Medulla oblongata (tissue), 1 donor: Measurements from ENCODE around the gene CPNE5.
A peak's percentile ranks its signal among the peaks of the same experiment; 100 is the strongest.
"Not testable (repeated sequence)": the region's sequence is repeated elsewhere in the genome, so short reads cannot be mapped to it uniquely, and the experiment has no call there.

Source experiments
- DNase-seq: peaks from one replicate; pipeline ENCODE4 v3.0.0-alpha.2; 2015; ENCODE audit errors: extremely low spot score

Gene CPNE5

DNA sequence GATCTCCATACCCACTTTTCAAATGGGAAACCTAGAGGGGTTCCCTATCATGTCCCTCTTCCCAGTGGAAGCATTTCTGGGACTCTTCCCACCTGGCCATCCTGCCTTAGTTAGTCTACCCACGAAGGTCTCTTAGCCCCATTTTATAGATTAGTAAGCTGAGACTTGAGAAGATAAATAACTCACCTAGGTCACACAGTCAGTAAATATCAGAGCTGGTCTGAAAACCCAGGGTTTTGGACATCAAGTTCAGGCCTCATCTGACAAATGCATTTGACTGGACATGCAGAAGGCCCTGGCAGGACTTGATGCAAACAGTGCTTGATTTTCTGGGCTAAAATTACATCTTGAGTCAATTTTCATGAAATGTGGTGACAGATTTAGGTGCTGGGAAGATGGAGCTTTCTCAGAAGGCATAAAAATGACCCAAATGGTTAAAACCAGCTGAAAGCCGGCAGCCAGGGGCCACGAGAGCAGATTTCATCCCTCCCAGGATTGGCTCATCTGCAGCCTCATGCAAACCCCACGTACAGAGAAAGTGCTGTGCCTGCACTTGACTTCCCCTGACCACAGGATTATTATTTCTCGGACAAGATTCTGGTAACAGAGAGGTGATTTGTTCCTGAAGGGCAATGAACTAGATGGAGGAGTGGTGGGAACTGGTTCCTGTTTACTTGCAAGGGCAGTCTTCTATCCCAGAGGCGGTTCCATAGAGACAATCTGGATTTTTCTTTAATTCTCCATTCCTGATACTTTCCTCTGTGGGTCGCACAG, 23.1 kb downstream of the CPNE5 start:
- no peak for DNase-seq

DNA sequence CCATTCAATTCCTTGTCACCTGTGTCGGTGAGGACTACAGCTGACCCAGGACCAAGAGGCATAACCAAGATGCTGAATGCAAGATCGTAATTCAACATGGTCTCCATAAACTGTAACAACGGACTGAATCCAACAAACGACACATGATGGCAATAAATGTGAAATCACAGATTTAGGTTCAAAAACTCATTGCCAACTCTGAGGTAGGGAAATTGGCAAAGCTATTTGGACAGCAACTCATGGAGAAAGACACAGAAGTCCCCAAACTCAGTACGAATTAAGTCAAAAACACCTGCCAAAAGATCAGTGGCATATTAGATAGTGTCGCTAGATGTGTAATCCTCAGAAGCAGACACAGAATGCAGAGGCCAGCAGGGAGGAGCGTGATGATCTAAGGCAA, 25.0 kb downstream of the CPNE5 start:
- DNase-seq: no peak

- no peak for DNase-seq
These were observed 25.7 kb downstream of the CPNE5 start for GRCh38 chr6:36813526-36813925.

DNA sequence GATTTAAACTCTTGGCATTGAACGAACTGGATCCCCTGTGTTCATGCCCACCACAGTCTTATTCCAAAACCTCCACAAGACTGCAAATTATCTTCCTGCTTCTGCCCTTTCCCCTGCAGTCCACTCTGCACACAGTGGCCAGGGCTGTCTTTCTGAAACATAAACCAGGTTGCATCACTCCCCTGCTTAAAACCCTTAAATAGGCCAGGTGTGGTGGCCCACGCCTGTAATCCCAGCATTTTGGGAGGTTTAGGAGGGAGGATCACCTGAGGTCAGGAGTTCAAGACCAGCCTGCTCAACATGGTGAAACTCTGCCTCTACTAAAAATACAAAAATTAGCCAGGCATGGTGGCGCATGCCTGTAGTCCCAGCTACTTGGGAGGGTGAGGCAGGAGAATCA, 26.2 kb downstream of the CPNE5 start:
- not testable (repeated sequence) for DNase-seq

GRCh38 chr6:36809941-36810803, 29.1 kb downstream of the CPNE5 start:
- no peak for DNase-seq

DNA sequence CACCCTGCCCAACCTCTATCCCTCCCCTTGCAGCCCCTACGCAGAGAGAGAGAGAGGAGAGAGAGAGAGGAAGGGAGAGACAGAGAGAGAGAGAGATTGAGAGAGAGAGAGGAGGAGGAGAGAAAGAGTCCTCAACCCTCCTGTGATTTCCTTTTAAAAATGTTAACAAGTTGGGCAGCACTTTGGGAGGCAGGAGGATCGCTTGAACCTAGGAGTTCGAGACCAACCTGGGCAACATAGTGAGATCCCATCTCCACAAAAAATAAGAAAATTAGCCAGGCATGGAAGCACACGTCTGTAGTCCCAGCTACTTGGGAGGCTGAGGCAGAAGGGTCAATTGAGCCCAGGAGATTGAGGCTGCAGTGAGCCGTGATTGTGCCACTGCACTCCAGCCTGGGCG, 30.1 kb downstream of the CPNE5 start:
- no peak for DNase-seq

- DNase-seq: no peak
These were observed 30.6 kb downstream of the CPNE5 start for GRCh38 chr6:36808634-36809033.

DNA sequence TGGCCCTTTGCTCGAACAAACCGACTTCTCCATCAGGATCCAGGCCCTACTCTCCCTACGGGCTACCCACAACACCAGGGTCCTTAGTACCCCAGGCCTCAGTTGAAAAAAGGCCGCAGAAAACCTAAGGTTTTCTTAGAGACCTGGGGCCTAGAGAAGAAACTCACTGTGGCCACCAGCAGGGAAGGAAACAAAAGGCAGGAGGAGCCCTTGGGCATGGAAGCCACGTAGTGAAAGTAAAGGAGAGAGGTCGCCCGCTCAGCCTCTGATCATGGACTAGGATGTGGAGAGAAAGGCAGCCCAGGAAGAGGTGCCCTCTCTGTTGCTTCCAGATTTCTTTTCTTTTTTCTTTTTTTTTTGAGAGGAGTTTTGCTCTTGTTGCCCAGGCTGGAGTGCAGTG, 31.5 kb downstream of the CPNE5 start:
- no peak for DNase-seq

DNA sequence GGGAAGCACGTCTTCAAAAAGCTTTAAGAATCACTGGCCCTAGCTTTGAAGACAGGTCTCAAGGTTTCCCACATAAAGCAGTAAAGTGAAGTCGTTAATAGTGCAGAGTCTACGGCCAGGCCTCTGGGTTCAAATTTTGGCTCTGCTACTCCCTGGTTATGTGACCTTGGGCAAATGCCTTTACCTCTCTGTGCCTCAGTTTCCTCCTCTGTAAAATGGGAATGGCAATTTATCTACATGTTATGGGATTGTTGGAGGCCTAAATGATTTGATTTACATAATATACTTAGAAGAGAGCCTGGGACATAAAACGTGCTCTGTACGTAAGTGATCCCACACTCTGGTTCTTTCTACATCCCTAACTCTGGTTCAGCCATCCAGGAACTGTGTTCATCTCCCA, 32.1 kb downstream of the CPNE5 start:
- no peak for DNase-seq

DNA sequence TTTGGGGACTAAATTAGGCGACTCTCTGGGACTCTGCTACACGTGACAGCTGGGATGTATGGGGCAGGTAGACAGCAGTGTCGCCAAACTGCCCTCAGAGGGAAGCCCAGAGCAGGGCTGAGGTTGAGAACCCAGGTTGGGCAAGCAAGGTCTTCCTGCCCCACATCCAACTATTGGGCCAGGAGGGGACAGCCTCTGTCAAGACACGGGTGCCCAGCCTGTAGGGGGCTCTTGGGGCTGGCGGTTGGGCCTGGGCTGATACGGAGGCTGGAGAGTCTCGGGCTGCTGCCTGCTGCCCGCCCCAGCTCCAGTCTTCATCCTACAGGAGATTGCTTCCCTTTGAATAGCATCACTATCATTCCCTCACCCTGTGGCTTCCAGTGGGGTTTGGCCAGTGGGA, 33.3 kb downstream of the CPNE5 start:
- no peak for DNase-seq

DNA sequence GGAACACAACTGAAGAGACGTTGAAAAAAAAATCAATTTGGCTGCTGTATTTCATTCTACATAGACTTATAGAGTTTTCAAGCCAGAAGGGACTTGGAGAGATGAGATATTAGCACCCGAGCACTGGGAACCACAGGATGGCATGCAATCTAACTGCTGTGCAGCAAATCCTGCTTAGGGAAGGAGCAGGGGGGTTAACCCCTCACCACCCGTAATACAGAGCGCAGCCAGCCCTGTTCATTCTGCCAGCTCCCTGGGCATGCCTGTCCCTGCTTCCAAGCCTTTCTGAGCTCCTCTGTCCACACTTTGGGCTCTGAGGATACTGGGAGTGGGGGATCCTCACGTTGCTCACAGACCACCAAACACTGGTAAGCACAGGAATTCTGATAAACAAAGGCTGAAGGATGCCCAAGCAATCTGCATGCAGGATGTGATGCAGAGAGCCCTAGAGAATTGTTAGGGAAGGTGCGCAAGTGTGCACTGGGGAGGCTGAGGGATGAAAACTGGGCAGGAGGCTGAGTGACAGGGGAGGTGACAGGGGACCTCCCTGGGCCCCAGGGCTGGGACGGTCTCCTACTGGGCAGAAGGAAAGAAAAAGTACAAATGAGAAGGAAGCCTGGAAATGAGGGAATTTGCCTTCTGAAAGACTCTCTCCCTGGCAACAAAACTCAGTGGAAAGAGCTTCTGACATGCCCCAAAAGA, 34.0 kb downstream of the CPNE5 start:
- DNase-seq: no peak

DNA sequence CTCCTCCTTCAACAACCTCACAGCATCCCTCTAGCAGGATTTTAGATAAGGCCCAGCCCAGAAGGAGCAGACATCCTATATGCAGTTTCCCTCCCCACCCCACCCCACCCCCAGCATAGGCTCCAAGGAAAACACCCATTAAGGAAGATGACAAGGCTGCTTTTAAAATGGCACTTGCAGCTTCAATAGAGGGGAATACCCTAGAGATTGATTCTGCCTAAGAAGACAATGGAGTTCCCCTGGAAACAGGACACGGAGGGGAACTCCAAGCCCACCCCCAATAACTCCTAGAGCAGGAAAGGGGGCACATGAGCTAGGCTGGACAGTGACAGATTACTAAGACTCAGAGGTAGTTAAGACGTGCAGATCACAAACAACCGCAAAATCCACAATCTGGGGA, 34.7 kb downstream of the CPNE5 start:
- no peak for DNase-seq

- no peak for DNase-seq
These were observed 35.3 kb downstream of the CPNE5 start for GRCh38 chr6:36803908-36804307.

- no peak for DNase-seq
These were observed 35.8 kb downstream of the CPNE5 start for GRCh38 chr6:36803482-36803881.

- DNase-seq: no peak
These were observed 38.8 kb downstream of the CPNE5 start for GRCh38 chr6:36800223-36801076.

- no peak for DNase-seq
These were observed 40.4 kb downstream of the CPNE5 start for GRCh38 chr6:36798852-36799251.

- no peak for DNase-seq
These were observed 41.6 kb downstream of the CPNE5 start for GRCh38 chr6:36797653-36798052.

- DNase-seq: no peak
These were observed 42.2 kb downstream of the CPNE5 start for GRCh38 chr6:36797055-36797454.

DNA sequence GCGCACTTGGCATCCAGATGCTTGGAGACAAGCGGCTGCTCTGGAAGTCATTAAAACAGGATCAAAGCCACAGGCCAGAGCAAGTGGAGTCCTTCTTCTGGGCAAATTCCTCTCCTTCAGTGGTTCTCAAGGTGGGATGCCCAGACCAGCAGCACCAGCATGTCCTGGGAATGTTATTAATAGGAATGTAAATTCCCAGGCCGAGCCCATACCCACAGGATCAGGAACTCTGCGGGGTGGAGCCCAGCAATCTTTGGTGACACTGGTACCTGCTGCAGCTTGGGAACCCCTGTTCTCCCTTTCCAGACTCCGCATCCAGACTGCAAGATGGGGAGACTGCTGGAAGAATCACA, 44.6 kb downstream of the CPNE5 start:
- no peak for DNase-seq

GRCh38 chr6:36793913-36794712, 45.1 kb downstream of the CPNE5 start:
- peak; percentile 65 for DNase-seq
